Adrenal gland (tissue), 12 donors: ENCODE measurements around the gene ADAMTSL3. TPM values are rescaled to one million over a fixed set of nuclear protein-coding genes. Genes with fewer than 3 reads are reported as not detected.

Experiments
- DNase-seq, 7 donors: peaks; one replicate each; pipeline ENCODE4 v3.0.0-alpha.2; 2019 to 2020
- H3K27ac ChIP-seq, 5 donors: fragments of 200-600 bp; sonication (generic) in 4 of 5; 1 replicate in 3 of 5; 2 replicates in 2 of 5; pipeline versions ENCODE4 v1.5.1 to v1.8.0; 2016 to 2020; ENCODE audit warnings: mild to moderate bottlenecking in 1 of 5
- H3K27me3 ChIP-seq: fragments of 200-600 bp; 2 replicates; pipeline ENCODE4 v1.8.0; 2021
- H3K36me3 ChIP-seq, 2 donors: fragments of 200-600 bp; replicated peaks in 1 of 2; 1 replicate in 1 of 2; 2 replicates in 1 of 2; pipeline versions ENCODE4 v1.5.1 to v1.8.0; 2018 to 2022
- H3K4me1 ChIP-seq, 2 donors: fragments of 200-600 bp; replicated peaks in 1 of 2; 1 replicate in 1 of 2; 2 replicates in 1 of 2; pipeline versions ENCODE4 v1.5.1 to v1.8.0; 2018 to 2021
- H3K4me3 ChIP-seq, 4 donors: fragments of 200-600 bp; sonication (generic) in 3 of 4; one replicate each; pipeline ENCODE4 v1.5.1; 2016 to 2018
- H3K9me3 ChIP-seq, 3 donors: fragments of 200-600 bp; sonication (generic) in 1 of 3; replicated peaks in 1 of 3; 1 replicate in 2 of 3; 2 replicates in 1 of 3; pipeline versions ENCODE4 v1.5.1 to v1.8.0; 2016 to 2021
- POLR2A ChIP-seq, 2 donors: fragments of 450-650 bp; IDR thresholded peaks; one replicate each; pipeline ENCODE4 v1.6.1; 2017; ENCODE audit warnings: antibody characterized with exemption in 2 of 2, mild to moderate bottlenecking in 2 of 2, moderate library complexity in 1 of 2
- WGBS, 4 donors: extraction: QIAGEN DNeasy Blood & Tissue Kit in 2 of 4; methylation state at CpG; one replicate each; pipeline versions ENCODE4 v1.1.5 to v1.1.7; 2013 to 2017; 5-methylcytosine and 5-hydroxymethylcytosine counted together
- intact Hi-C, 2 donors: fragments of 100-400 bp; cut with DNase I; formaldehyde crosslinking; loops; one replicate each; pipeline versions ENCODE4 v1.14.1 to v1.15.0; 2022 to 2023
- polyA plus RNA-seq, 3 donors: library from polyadenylated mRNA; stranded (reverse); fragments of 200-250 nt in 2 of 3; fragments of 350-450 nt in 1 of 3; fragmentation: Illumina TruSeq in 1 of 3; extraction: RNeasy Lipid Tissue Mini Kit (QIAGEN cat#74804) in 1 of 3; gene quantifications; one replicate each; pipeline ENCODE4 v1.2.3, GENCODE V29; 2013 to 2014
- total RNA-seq, 9 donors: library from RNA; depleted of rRNA in 4 of 9; stranded (reverse); fragments of >200 nt in 4 of 9; fragments of 120-200 nt in 1 of 9; fragmentation: NEBNext Ultra II Directional in 1 of 9; extraction: Animal tissue kit (Norgen Biotek cat#: 25700) in 1 of 9; gene quantifications; one replicate each; pipeline versions ENCODE4 v1.1.0 to v1.2.4, GENCODE V29; 2013 to 2023
- TF ChIP-seq, protein P1 (sequence below), 6 experiments: fragments of 450-650 bp in 4 of 6; fragments of 200-600 bp in 2 of 6; sonication (generic) in 1 of 6; IDR thresholded peaks; 1 replicate in 5 of 6; 2 replicates in 1 of 6; pipeline versions ENCODE4 v1.5.1 to v1.8.0; 2016 to 2021; ENCODE audit warnings: antibody characterized with exemption in 6 of 6, mild to moderate bottlenecking in 2 of 6, moderate library complexity in 1 of 6
- donor health status: healthy with polysubstance abuse.
- donor health status: Bipolar disorder and iron deficiency.
- donor health status: DM: yes; HTN: yes; CAD: no.
- donor health status: DM: no; HTN: no; CAD: no.
- donor health status: DM: no; HTN: no; CAD: no.
- donor health status: DM: yes; HTN: yes; CAD: no.

Gene ADAMTSL3
- total and polyA plus RNA-seq, 12 donors: 0.98 to 19.7 (median 10.5) TPM

DNA sequence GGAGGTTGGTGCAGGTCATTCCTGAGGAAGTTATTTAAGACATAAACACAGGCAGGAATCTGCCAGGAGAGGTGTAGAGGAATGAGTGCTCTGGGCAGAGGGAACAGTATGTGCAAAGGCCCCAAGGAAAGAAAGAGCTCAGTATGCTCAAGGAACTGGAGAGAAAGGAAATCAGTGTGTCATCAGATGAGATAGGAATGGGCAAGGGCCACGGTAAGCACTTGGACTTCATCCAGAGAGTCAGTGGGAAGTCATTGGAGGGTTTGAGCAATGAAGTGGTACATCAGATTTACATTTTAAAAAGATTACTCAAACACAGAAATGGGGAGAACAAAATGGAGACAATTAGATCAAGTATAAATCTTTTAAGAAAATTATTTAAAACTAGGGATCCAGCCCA, 272.2 kb downstream of the ADAMTSL3 start:
- H3K4me1 ChIP-seq: no peaks in the 10 kb centered on the region
- intact Hi-C loops: no loop called here
- WGBS, 4 donors: 33 to 54% (median 49%) methylated on average over 1 of the region's 1 CpG
- TF ChIP-seq POLR2A (IDR thresholded peaks at IDR 0.05): no peak
- TF ChIP-seq, protein P1, sequence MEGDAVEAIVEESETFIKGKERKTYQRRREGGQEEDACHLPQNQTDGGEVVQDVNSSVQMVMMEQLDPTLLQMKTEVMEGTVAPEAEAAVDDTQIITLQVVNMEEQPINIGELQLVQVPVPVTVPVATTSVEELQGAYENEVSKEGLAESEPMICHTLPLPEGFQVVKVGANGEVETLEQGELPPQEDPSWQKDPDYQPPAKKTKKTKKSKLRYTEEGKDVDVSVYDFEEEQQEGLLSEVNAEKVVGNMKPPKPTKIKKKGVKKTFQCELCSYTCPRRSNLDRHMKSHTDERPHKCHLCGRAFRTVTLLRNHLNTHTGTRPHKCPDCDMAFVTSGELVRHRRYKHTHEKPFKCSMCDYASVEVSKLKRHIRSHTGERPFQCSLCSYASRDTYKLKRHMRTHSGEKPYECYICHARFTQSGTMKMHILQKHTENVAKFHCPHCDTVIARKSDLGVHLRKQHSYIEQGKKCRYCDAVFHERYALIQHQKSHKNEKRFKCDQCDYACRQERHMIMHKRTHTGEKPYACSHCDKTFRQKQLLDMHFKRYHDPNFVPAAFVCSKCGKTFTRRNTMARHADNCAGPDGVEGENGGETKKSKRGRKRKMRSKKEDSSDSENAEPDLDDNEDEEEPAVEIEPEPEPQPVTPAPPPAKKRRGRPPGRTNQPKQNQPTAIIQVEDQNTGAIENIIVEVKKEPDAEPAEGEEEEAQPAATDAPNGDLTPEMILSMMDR (IDR thresholded peaks at IDR 0.05): no peak
- H3K4me3 ChIP-seq: no peak overlapping the region
- H3K36me3 ChIP-seq: no peaks in the 10 kb centered on the region
- DNase-seq: no peak
- no peak overlapping the region for H3K27ac ChIP-seq
- H3K9me3 ChIP-seq: no peaks in the 10 kb centered on the region
- H3K27me3 ChIP-seq: no peaks in the 10 kb centered on the region

DNA sequence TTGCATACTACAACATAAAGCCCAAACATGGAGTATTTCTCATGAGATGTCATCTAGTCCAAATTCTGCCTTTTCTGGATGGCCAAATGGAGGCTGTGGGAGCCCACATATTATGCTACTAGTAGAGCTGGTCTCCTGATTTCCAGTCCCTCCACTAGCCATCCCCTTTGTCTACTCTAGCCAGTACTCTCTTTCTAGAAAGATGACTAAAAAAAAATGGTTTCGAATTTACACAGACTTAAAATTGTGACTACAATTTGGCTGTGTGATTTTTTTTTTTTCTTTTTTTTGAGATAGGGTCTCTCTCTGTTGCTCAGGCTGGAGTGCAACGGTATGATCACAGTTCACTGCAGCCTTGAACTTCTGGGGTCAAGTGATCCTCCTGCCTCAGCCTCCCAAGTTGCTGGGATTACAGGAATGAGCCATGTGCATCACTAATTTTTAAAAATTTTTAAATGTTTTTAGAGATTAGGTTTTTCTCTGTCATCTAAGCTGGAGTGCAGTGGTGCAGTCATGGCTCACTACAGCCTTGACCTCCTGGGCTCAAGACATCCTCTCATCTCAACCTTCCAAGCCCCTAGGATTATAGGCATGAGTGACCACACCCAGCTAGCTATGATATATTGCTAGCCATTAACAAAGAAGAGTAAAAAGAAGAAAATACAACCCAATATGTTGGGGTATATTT, 273.9 kb downstream of the ADAMTSL3 start:
- Histone ChIP-seq H3K9me3 (no peaks in the 10 kb centered on the region), H3K27me3 (no peaks in the 10 kb centered on the region), H3K4me1 (no peaks in the 10 kb centered on the region), H3K36me3 (no peaks in the 10 kb centered on the region), H3K4me3 (no peak overlapping the region), H3K27ac (no peak overlapping the region)
- TF ChIP-seq, protein P1 (IDR thresholded peaks at IDR 0.05): no peak
- no peak for TF ChIP-seq POLR2A (IDR thresholded peaks at IDR 0.05)
- no peak for DNase-seq
- intact Hi-C loops: no loop called here
- 70 to 86% (median 74%) methylated on average over 2 of the region's 2 CpGs for WGBS, 4 donors

DNA sequence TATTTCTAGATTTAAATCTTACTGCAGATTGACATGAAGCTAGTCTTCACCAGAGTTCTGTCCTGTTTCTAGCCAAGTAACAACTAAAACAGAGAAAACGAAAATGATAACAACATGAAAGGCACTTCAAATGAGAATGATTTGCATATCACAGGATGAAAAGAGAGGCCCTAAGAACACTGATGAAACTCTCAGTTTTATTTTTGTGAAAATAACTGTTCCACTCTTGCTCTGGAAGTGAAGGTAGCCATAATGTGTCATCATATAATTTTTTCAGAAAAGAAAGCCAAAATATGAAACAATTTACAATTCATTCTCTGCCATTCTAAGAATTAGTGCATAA, 274.4 kb downstream of the ADAMTSL3 start:
- Histone ChIP-seq H3K27me3 (no peaks in the 10 kb centered on the region), H3K36me3 (no peaks in the 10 kb centered on the region), H3K9me3 (no peaks in the 10 kb centered on the region), H3K4me1 (no peaks in the 10 kb centered on the region), H3K27ac (no peak overlapping the region), H3K4me3 (no peak overlapping the region)
- WGBS, 4 donors: 56 to 63% (median 62%) methylated on average over 1 of the region's 1 CpG
- intact Hi-C loops: no loop called here
- TF ChIP-seq, protein P1 (IDR thresholded peaks at IDR 0.05): no peak
- TF ChIP-seq POLR2A (IDR thresholded peaks at IDR 0.05): no peak
- DNase-seq: no peak

DNA sequence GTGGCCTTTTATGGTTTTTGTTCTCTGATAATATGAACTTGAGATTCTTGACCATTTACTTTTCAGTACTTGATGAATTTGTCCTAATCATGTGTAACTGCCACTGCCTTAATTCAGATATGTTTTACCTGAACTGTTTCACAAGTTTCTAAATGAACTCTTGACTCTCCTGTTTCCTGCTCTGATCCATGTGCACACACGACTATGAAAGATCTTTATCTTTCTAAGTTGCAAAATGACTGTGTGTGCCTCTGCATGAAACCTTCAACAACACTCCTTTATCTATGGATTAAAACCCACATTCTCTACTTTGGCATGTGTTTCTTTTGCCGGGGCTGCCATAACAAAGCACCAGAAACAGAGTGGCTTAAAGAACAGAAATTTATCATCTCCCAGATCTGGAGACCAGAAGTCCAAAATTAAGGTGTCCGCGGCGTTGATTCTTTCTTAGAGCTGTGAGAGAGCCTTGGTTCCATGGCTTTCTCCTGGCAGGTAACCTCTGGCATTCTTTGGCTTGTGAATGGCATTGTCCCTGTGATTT, 275.0 kb downstream of the ADAMTSL3 start:
- Histone ChIP-seq H3K27me3 (no peaks in the 10 kb centered on the region), H3K4me1 (no peaks in the 10 kb centered on the region), H3K4me3 (no peak overlapping the region), H3K9me3 (no peaks in the 10 kb centered on the region), H3K27ac (no peak overlapping the region), H3K36me3 (no peaks in the 10 kb centered on the region)
- TF ChIP-seq POLR2A (IDR thresholded peaks at IDR 0.05): no peak
- TF ChIP-seq, protein P1 (IDR thresholded peaks at IDR 0.05): no peak
- intact Hi-C loops: no loop called here
- 75 to 80% (median 78%) methylated on average over 5 of the region's 5 CpGs for WGBS, 4 donors
- DNase-seq: no peak
